Esophagus squamous epithelium (tissue), 4 donors: ENCODE data around the gene MFSD6L. TPM values are rescaled to one million over a fixed set of nuclear protein-coding genes. Genes with fewer than 3 reads are reported as not detected.

Experiments
- total RNA-seq, 4 donors: library from RNA; depleted of rRNA; stranded (reverse); fragments of >200 nt; gene quantifications; one replicate each; pipeline ENCODE4 v1.1.0, GENCODE V29; 2016

The MFSD6L gene
- total RNA-seq, 4 donors from 2014 or later, result 0.19 to 0.62 (median 0.48) TPM

Other genes with a start within 250 kb of the MFSD6L start
- 10 to 100 TPM in 3 of 4 donors, 1 to 10 TPM in 1; 5.8 to 25.6 (median 14.7) TPM for gene MYH10, start 168.6 kb downstream of the MFSD6L start, total RNA-seq
- gene CCDC42, start 54.5 kb downstream of the MFSD6L start, total RNA-seq, result not detected
- not detected for gene SPDYE4, start 40.8 kb downstream of the MFSD6L start, total RNA-seq
- gene PIK3R6, start 68.3 kb upstream of the MFSD6L start, total RNA-seq, result 1 to 10 TPM in 1 of 4 donors, under 1 TPM in 3; 0.22 to 2.5 (median 0.35) TPM
- 1 to 10 TPM; 1.8 to 8.8 (median 3.1) TPM for gene PIK3R5, start 166.3 kb upstream of the MFSD6L start, total RNA-seq
- 10 to 100 TPM in 3 of 4 donors, 1 to 10 TPM in 1; 9.8 to 33.6 (median 17.6) TPM for gene NTN1, start 222.1 kb upstream of the MFSD6L start, total RNA-seq